ENCODE results near the gene SIK2.
"Not testable (repeated sequence)": the region's sequence is repeated elsewhere in the genome, so short reads cannot be mapped to it uniquely, and the experiment has no call there.

Gene SIK2

DNA sequence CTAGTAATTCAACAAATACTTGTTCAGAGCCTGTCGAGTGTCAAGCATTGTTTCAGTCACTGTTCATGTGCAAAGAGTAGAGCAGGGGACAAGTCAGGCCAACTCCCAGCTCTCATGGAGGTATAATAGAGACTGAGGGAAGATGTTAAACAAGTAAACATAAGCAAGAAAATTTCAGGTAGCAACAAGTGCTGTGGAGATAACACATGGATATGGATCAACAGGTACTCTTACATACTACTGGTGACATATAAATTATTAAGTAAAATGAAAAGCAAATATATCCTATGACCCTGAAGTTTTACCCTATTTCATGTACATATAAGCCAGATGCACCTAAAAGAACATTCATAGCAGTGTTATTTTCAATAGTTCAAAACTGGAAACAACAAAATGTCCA is 42.7 kb downstream of the SIK2 start:
- no peak for DNase-seq (ENCODE audit: low read depth, low spot score)
- H3K4me3 ChIP-seq (ENCODE audit: low read length), result no peak overlapping the region

DNA sequence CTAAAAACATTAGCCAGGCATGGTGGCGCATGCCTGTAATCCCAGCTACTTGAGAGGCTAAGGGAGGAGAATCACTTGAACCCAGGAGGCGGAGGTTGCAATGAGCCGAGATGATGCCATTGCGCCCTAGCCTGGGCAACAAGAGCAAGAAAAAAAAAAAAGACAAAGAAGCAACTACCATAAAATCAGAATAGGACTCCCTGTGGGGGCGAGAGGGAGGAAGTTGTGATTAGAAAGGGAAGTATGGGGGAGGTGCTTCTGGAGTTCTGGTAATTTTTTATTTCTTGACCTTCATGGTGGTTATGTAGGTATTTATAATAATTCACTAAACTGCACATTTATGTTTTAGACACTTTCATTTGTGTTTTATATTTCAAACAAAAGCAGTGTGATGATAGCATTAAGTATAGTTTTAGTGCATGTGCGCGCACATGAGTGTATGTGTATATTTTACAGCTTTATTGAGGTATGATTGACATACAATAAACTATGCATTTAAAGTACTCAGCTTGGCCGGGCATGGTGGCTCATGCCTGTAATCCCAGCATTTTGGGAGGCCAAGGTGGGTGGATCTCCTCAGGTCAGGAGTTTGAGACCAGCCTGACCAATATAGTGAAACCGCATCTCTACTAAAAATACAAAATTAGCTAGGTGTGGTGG is 43.5 kb downstream of the SIK2 start:
- no peak overlapping the region for H3K4me3 ChIP-seq (ENCODE audit: low read length)
- DNase-seq (ENCODE audit: low read depth, low spot score), result no peak

DNA sequence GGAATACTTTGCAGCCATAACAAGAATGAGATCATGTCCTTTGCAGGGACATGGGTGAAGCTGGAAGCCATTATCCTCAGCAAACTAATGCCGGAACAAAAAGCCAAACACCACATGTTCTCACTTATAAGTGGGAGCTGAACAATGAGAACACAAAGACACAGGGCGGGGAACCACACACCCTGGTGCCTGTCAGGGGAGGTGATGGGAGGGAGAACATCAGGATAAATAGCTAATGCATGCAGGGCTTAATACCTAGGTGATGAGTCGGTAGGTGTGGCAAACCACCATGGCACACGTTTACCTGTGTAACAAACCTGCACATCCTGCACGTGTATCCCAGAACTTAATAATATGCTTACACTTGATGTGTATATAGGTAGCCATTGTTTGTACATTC is 49.1 kb downstream of the SIK2 start:
- H3K4me3 ChIP-seq (ENCODE audit: low read length); DNase-seq (ENCODE audit: low read depth, low spot score): not testable (repeated sequence)

DNA sequence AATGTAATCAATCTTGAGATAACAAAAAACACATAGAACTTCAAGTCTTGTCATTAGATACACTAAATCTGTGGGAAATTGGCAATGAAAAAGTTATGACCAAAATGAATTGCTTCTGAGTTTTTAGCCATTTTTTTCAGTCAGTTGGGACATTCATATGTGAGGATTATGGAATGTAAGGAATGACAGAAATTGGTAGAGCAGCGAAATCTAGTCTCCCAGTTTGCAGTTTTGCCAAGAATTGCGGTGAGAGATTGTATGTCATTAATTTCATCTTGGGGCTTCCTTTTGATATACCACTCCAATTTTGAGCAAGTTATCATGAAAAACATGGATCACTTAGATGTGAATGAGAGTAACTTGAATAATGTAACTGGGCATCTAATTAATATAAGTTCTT is 49.9 kb downstream of the SIK2 start:
- no peak for DNase-seq (ENCODE audit: low read depth, low spot score)
- no peak overlapping the region for H3K4me3 ChIP-seq (ENCODE audit: low read length)

DNA sequence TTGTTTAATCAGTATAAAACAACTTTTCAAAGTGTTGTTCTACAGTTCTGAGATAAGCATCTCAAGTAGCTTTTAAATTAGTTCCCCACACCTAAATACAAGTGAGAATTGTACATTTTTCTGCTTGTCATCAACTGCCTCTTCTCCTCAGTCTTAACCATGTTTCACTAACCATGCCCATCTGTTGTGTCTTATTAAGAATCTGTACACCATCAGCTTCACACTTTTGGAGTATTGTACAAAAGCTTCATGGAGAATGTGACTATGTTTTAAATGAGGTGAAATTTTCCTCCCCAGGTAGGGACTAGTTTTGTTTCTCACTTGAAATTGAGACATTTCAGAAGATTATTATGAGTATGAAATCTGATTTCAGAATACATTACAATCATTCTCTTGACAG is 52.4 kb downstream of the SIK2 start:
- DNase-seq (ENCODE audit: low read depth, low spot score), result no peak
- no peak overlapping the region for H3K4me3 ChIP-seq (ENCODE audit: low read length)

DNA sequence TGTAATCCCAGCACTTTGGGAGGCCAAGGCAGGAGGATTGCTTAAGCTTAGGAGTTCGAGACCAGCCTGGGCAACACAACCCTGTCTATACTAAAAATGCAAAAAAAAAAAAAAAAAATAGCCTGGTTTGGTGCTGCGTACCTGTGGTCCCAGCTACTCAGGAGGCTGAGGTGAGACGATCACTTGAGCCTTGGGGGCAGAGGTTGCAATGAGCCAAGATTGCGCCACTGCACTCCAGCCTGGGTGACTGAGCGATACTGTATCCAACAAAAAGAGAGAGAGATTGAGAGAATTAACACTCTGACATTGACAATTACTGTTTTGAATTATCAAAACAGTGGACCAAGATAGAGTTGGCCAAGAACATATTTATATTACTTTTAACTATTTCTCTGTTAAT is 53.7 kb downstream of the SIK2 start:
- DNase-seq (ENCODE audit: low read depth, low spot score), result no peak
- H3K4me3 ChIP-seq (ENCODE audit: low read length), result no peak overlapping the region

DNA sequence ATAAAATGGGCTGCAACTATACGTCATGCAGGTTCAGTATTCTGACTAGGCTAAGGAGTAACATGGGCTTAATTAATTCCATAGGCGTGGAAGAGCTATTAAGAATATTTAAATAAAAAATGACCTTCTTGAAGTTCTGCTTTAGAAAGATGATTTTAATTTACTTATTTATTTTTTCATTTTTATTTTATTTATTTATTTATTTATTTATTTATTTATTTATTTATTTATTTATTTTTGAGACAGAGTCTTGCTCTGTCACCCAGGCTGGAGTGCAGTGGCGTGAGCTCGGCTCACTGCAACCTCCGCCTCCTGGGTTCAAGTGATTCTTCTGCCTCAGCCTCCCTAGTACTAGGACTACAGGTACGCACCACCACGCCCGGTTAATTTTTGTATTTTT is 55.7 kb downstream of the SIK2 start:
- DNase-seq (ENCODE audit: low read depth, low spot score); H3K4me3 ChIP-seq (ENCODE audit: low read length): not testable (repeated sequence)

DNA sequence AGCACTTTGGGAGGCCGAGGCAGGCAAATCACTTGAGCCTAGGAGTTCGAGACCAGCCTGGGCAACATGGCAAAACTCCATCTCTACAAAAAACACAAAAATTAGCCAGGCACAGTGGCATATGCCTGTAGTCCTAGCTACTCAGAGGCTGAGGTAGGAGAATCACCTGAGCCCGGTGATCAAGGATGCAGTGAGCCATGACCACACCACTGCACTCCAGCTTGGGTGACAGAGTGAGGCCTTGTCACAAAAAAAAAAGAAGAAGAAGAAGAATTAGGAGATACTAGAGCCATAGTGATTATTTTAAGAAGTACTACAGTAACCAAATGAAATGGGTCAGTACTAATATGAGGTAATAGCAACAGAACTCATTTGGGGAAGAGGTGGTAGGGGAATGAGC is 56.2 kb downstream of the SIK2 start:
- DNase-seq (ENCODE audit: low read depth, low spot score); H3K4me3 ChIP-seq (ENCODE audit: low read length): not testable (repeated sequence)

DNA sequence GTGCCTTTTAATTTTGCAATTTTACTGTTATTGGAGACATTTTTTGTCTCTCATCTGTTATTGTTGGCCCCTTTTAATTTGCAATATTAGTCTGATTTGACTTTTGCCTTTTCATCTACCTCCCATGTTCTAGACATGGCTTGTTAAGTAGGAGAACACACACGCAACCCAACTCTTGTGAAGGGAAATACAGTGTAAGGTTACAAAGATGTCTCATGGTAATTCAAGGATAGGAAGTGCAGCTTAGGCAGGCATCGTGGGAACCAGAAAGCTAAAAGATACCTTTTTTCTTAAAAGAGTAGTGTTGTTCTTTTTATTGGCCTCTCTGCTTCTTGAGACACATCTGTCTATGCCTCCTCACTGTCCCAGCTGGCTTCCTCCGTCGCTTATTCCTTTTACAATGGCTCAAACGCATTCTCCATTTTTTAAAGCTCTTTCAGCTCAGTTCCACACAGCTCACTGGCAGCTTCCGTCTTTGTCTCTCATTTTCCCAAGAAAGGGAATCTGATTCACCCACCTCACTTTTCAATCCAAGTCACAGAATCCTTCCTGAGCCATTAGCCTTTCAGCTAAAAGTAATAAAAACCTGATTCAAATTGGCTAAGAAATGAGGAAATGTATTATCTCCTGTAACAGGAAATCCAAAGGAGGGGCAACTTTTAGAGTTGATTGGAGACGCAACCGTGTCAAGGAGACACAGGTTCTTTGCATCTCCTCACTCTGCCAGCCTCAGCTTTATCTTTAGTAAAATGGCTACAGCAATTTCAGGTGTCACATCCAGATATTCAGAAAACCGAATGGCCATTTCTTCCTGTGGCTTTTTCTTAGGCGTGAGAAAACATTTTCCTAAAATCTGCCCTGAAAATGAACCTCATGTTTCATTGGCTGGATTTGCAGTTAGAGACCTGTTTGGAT is 57.2 kb downstream of the SIK2 start:
- DNase-seq (ENCODE audit: low read depth, low spot score), result no peak
- H3K4me3 ChIP-seq (ENCODE audit: low read length), result no peak overlapping the region

DNA sequence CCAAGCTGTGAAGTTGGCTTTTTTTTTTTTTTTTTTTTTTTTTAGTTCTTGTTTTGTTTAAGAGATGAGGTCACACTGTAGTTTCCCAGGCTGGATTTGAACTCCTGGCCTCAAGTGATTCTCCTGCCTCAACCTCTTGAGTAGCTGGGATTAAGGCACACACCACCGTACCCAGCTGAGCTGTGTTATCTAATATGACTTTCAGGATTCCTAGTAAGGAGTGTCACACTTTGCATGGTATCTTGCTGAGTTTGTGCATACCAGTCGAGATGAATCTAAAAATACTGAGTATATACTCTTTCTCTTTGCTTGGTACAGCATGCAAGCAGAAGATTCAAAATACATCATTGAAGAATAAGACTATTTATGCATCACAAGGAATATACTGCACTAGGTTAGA is 58.6 kb downstream of the SIK2 start:
- no peak overlapping the region for H3K4me3 ChIP-seq (ENCODE audit: low read length)

DNA sequence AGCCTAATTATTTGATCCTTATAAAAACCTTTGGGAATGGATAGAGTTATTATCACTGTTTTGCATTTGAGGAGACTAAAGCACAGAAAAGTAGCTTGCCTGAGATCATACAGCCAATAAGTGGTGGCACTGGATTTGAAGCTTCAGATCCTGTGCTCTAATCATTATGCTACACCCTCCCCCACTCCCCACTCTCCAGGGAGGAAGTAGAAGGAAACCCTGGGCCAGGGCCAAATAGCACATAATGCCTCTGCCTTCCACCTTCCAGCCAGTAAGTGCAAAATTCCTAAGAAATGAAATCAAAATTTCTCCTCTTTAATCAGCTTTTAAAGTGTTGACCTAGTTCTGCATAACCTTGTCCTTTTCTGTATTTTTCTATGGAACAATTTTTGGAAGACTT is 61.6 kb downstream of the SIK2 start:
- no peak overlapping the region for H3K4me3 ChIP-seq (ENCODE audit: low read length)
- DNase-seq (ENCODE audit: low read depth, low spot score), result no peak

More for the DNA sequence above, 58.6 kb downstream of the SIK2 start:
- DNase-seq (ENCODE audit: low read depth, low spot score), result no peak

DNA sequence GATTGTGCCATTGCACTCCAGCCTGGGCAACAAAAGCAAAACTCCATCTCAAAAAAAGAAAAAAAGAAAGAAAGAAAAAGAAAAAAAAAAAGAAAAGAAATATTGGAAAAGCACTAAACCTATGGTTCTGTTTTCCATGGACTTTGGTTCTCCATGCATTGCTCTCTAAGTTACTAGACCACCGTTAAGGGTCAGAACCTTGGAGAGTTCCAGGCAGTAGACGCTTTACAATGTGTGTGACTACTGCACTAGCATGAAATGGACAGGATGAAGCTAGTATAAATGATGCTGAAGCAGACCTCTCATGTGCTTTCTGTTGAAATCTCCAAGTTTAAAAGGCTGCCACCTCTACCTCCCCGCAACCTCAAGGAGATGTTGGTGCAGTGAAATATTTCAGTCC is 63.5 kb downstream of the SIK2 start:
- DNase-seq (ENCODE audit: low read depth, low spot score), result peak; percentile 12
- H3K4me3 ChIP-seq (ENCODE audit: low read length), result no peak overlapping the region

DNA sequence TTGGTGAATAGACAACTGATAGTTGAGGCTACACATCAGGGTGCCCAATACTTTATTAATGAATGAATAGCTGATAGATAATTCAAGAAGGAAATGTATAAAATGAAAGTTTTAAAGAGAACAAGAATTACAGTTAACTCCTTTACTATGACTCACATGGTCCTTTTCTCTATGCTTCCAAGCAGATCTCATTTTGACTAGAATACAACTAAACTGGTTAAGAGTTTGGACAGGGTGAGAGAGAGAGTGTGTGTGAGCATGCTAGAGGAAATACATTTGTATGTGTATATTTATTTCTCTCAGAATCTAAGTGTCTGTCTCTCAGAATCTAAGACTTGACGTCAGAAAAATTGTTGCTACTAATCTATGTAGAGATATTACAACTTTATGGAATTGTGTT is 66.7 kb downstream of the SIK2 start:
- no peak overlapping the region for H3K4me3 ChIP-seq (ENCODE audit: low read length)
- DNase-seq (ENCODE audit: low read depth, low spot score), result no peak

DNA sequence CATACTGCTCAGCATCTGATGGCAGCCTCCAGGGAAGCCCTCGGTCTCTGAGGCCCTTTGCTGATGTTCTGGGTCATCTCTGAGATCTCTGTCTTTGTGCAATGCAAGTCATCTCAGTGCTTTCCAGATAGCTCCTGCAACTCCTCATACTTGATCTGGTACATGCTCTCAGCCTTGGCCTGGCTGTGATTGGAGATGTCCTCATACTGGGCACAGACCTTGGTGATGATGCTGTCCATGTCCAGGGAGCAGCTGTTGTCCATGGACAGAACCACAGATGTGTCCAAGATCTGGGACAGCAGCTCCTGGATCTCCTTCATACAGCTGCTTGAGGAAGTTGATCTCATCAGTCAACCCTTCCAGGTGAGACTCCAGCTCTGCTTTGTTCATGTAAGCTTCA is 69.1 kb downstream of the SIK2 start:
- DNase-seq (ENCODE audit: low read depth, low spot score), result no peak
- no peak overlapping the region for H3K4me3 ChIP-seq (ENCODE audit: low read length)

DNA sequence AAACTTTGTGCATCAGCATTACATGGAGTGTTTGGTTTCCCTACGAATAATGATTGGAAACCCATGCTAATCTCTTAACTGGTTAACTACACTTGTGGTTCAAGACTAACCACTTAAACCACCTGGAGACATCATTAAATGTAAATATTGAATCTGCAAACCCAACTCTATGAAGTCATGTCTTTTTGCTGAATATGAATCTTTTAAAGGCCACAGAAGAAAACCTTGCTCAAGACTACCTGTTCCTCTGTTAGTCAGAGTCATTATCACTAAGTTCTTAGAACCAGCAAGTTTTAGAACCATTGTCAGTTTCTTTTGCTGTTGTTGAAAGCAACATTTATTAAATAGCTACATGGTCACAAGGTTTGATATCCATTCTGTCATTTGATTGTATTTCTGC is 70.7 kb downstream of the SIK2 start:
- H3K4me3 ChIP-seq (ENCODE audit: low read length), result no peak overlapping the region
- no peak for DNase-seq (ENCODE audit: low read depth, low spot score)

DNA sequence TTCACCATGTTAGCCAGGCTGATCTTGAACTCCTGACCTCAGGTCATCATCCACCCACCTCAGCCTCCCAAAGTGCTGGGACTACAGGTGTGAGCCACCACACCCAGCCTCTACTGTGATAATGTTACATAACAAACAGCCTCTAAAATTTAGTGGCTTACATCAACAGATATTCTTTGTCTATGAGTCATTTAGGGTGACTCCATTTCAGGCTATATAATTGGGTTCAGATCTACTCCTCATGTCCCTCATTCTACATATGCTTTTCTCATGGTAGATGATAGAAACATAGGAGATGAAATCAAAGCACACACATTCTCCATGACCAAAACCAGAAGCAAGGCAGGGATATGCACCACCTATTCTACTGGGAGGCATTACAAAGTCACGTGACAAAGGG is 72.7 kb downstream of the SIK2 start:
- no peak overlapping the region for H3K4me3 ChIP-seq (ENCODE audit: low read length)
- no peak for DNase-seq (ENCODE audit: low read depth, low spot score)

DNA sequence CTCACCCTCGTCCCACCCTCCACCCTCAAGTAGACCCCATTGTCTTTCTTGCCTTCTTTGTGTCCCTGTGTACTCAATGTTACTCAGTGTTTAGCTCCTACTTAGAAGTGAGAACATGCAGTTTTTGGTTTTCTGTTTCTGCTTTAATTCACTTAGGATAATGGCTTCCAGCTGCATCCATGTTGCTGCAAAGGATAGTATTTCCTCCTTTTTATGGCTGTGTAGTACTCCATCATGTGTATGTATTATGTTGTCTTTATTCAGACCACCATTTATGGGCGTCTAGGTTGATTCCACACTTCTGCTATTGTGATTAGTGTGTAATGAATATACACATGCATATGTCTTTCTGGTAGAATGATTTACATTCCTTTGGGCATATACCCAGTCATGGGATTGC is 73.6 kb downstream of the SIK2 start:
- DNase-seq (ENCODE audit: low read depth, low spot score), result no peak
- H3K4me3 ChIP-seq (ENCODE audit: low read length), result no peak overlapping the region

DNA sequence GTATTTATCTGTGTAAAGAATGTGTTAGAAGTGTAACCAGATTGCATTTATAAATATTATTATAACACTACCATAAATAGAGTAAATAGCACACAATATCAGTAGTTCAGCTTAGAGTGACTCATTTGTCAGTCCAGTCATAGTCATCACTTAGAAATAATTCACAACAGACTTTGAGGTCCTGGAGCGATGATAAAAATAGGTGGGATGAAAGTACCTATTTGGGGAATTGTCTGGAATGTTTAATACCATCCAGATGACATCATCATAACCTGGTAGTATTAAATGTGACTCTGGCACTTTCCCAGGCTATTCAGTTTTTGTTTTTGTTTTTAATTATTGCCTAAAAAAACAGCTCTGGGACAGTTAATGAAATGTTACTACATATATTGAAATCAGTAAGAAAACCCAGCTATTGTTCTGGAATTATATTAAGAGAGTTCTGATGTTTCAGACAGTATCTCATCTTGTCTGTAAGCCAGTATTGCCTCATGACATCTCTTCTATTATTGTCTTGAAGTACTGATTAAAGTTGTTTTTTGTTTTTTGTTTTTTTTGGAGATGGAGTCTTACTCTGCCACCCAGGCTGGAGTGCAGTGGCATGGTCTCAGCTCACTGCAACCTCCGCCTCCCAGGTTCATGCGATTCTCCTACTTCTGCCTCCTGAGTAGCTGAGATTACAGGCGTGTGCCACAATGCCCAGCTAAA is 74.8 kb downstream of the SIK2 start:
- no peak overlapping the region for H3K4me3 ChIP-seq (ENCODE audit: low read length)
- no peak for DNase-seq (ENCODE audit: low read depth, low spot score)

DNA sequence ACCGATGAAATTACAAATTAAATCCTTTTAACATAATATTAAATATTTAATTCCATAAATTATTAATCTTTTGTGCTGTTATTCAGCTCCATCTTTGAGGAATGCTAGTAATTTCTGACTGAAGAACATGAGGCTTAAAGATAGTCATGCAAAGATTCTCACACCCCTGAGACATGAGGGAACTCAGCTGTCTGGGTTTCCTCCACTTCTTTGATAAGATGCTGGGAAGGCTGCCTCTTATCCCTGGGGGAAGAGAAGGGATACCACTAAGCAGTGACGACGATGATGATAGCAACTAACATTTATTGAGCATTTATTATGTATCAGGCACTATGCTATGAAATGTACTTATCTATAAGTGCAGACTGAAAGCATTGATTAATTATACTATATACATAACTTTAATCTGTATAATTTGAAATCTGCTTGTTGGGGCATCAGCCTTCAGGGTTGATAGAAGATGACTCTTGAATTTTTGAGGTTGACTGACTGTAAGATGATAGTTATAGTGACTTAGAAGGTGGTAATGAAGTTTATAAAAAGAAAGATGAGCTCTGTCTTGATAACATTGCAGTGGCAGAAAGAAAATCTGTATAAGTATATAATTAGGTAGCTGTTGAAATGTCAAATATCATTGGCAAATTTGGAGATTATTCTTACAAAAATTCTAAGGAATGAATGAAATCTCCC is 78.4 kb downstream of the SIK2 start:
- no peak overlapping the region for H3K4me3 ChIP-seq (ENCODE audit: low read length)
- DNase-seq (ENCODE audit: low read depth, low spot score), result no peak

DNA sequence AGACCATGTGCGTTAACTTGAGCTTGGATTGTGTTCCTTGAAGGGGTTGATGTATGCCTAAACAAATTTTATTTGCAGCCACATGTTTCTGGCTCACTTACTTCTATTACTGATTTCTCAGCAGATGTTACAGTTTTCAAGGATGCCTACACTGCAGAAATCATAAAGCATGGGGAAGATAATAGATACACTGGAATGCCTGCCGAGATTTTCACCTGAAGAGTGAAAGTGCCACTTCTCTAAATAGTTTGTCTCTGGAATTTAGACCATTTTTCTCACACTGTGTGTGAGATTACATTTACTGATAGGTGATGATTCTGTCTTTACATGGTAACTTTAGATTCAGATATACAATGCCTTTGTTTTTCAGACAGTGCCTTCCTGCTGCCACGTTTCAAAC is 81.6 kb downstream of the SIK2 start:
- DNase-seq (ENCODE audit: low read depth, low spot score), result no peak
- H3K4me3 ChIP-seq (ENCODE audit: low read length), result no peak overlapping the region
